HG03442 (cell line): ENCODE measurements around the gene DPEP1.
"Not testable (repeated sequence)": the region's sequence is repeated elsewhere in the genome, so short reads cannot be mapped to it uniquely, and the experiment has no call there.

Experiments
- ATAC-seq: cut with Tn5 transposase; IDR thresholded peaks from one replicate; pipeline ENCODE4 v1.9.1; 2021; ENCODE audit warnings: mild to moderate bottlenecking, moderate library complexity; ENCODE audit not compliant: unreplicated experiment

The DPEP1 gene

GRCh38 chr16:89577055-89577759, 36.2 kb upstream of the DPEP1 start:
- no peak for ATAC-seq

GRCh38 chr16:89579351-89579750, 34.1 kb upstream of the DPEP1 start:
- no peak for ATAC-seq

- ATAC-seq: no peak
Measured at GRCh38 chr16:89581045-89581695, 32.3 kb upstream of the DPEP1 start.

GRCh38 chr16:89581861-89582563, 31.4 kb upstream of the DPEP1 start:
- no peak for ATAC-seq

- ATAC-seq: no peak
Measured at GRCh38 chr16:89582614-89583196, 30.7 kb upstream of the DPEP1 start.

GRCh38 chr16:89583197-89583894, 30.1 kb upstream of the DPEP1 start:
- no peak for ATAC-seq

GRCh38 chr16:89583895-89584644, 29.4 kb upstream of the DPEP1 start:
- no peak for ATAC-seq

GRCh38 chr16:89584768-89585549, 28.5 kb upstream of the DPEP1 start:
- ATAC-seq: no peak

- no peak for ATAC-seq
Measured at GRCh38 chr16:89586218-89586617, 27.2 kb upstream of the DPEP1 start.

- no peak for ATAC-seq
Measured at GRCh38 chr16:89586853-89587252, 26.6 kb upstream of the DPEP1 start.

GRCh38 chr16:89587676-89588075, 25.8 kb upstream of the DPEP1 start:
- ATAC-seq: not testable (repeated sequence)

GRCh38 chr16:89588413-89589109, 24.9 kb upstream of the DPEP1 start:
- no peak for ATAC-seq

- no peak for ATAC-seq
Measured at GRCh38 chr16:89589241-89589926, 24.1 kb upstream of the DPEP1 start.

GRCh38 chr16:89593841-89594240, 19.6 kb upstream of the DPEP1 start:
- no peak for ATAC-seq

GRCh38 chr16:89595330-89596060, 17.9 kb upstream of the DPEP1 start:
- no peak for ATAC-seq

GRCh38 chr16:89596061-89596689, 17.3 kb upstream of the DPEP1 start:
- no peak for ATAC-seq

- no peak for ATAC-seq
Measured at GRCh38 chr16:89596957-89597649, 16.3 kb upstream of the DPEP1 start.
